GM19035 (cell line): ENCODE measurements around the gene HTT.
"Not testable (repeated sequence)": the region's sequence is repeated elsewhere in the genome, so short reads cannot be mapped to it uniquely, and the experiment has no call there.

ENCODE experiments used
- ATAC-seq: cut with Tn5 transposase; IDR thresholded peaks from one replicate; pipeline ENCODE4 v1.9.1; 2021; ENCODE audit not compliant: unreplicated experiment

HTT gene

DNA sequence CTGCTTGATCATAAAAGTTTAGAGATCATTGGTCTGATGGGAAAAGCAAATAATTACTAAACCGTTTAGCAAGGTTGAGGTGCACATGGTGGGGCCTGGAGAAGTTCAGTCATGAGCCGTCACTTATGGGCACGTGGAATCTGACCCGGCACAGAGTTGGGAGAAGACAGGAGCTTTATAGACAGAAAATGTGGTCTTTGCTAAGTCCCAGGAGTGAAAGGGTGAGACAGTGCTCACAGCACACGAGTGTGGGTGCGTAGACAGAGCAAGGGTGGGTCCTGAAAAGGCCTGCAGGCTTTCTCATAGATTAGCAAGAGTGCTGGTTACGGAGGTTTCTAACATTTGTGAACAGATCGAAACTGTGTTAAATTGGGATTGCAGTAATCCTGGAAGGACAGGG, 43.8 kb downstream of the HTT start:
- no peak for ATAC-seq

- ATAC-seq = no peak
Observed at GRCh38 chr4:3119464-3119863, 45.0 kb downstream of the HTT start.

- no peak for ATAC-seq
Observed at GRCh38 chr4:3121110-3121509, 46.6 kb downstream of the HTT start.

- ATAC-seq = no peak
Observed at GRCh38 chr4:3121596-3121995, 47.1 kb downstream of the HTT start.

- no peak for ATAC-seq
Observed at GRCh38 chr4:3122081-3122563, 47.6 kb downstream of the HTT start.

DNA sequence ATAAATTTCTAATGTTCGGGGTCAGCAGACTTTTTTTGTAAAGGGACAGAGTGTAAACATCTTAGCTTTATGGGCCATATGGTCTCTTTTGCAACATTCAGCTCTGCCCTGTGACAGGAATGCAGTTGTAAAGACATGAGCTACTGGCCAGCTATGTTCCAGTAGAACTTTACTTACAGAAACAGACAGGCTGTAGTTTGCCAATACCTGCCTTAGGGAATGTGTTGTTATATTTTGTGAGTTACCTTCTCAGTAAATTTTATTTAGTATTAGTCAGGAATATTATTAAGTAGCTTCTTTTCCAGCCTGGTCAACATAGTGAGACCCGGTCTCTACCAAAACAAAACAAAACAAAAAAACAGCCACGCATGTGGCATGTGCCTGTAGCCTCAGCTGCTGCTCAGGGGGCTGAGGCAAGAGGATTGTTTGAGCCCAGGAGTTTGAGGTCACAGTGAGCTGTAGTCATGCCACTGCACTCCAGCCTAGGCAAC, 48.7 kb downstream of the HTT start:
- no peak for ATAC-seq

GRCh38 chr4:3124070-3124767, 49.7 kb downstream of the HTT start:
- ATAC-seq = no peak

- ATAC-seq = no peak
Observed at GRCh38 chr4:3127112-3127511, 52.6 kb downstream of the HTT start.

DNA sequence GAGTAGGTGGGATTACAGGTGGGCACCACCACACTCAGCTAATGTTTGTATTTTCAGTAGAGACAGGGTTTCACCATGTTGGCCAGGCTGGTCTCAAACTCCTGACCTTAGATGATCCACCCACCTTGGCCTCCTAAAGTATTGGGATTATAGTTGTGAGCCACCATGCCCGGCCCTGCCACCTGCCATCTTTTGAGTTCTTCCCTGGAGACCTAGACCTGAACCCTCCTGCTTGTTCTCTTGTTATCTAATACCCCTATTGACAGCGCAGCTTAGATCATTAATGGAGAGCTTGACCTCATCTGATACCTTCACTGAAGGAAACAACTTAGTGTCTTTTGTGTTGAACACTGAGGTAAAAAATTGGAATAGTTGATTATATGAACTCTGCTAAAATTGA, 53.6 kb downstream of the HTT start:
- ATAC-seq = no peak

DNA sequence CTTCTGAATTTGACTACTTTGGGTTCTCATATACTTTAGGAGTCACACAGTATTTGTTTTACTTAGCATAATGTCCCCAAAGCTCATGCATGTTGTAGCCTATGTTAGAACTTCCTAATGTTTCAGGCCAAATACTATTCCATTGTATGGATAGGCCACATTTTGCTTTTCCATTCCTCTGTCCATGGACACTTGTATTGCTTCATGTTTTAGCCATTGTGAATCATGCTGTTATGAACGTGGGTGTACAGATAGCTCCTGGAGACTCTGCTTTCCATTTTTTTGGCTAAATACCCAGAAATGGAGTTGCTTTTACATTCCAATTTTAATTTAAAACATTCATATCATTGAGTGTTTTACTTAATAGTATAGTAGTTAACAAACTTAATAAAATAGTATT, 54.5 kb downstream of the HTT start:
- no peak for ATAC-seq

GRCh38 chr4:3130201-3130600, 55.7 kb downstream of the HTT start:
- no peak for ATAC-seq

GRCh38 chr4:3130826-3131225, 56.3 kb downstream of the HTT start:
- ATAC-seq = no peak

DNA sequence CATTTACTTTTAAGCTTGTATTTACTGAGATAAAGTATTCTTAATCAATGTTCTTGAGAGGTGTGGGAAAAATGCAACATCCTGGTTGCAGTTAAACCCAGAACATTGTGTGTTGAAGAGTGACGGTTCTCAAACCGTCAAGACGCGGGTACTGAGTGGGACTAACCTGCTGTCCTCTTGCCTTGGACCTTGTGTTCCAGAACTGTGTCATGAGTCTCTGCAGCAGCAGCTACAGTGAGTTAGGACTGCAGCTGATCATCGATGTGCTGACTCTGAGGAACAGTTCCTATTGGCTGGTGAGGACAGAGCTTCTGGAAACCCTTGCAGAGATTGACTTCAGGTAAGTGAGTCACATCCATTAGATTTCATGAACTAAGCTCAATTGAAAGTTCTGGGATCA, 59.7 kb downstream of the HTT start:
- ATAC-seq = no peak

GRCh38 chr4:3135155-3136011, 60.9 kb downstream of the HTT start:
- no peak for ATAC-seq

DNA sequence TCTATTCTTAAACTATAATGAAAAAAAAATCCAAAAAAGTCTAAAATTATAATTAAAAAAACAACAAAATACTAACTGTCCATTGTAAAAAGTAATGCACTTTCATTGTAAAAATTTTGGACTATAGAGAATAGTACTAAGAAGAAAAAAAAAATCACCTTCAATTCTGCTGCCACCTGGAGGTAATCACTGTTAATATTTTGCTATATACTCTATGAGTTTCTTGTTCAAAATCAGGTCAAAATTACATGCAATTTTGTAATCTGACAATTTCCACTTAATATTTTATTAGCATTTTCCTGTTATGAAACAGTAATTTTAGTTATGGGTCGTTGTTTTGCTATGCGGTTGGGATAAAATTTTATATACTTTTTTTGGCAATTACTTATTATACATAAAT, 62.0 kb downstream of the HTT start:
- ATAC-seq = no peak

- ATAC-seq = no peak
Observed at GRCh38 chr4:3137908-3138307, 63.4 kb downstream of the HTT start.

- ATAC-seq = no peak
Observed at GRCh38 chr4:3145234-3145924, 70.9 kb downstream of the HTT start.

DNA sequence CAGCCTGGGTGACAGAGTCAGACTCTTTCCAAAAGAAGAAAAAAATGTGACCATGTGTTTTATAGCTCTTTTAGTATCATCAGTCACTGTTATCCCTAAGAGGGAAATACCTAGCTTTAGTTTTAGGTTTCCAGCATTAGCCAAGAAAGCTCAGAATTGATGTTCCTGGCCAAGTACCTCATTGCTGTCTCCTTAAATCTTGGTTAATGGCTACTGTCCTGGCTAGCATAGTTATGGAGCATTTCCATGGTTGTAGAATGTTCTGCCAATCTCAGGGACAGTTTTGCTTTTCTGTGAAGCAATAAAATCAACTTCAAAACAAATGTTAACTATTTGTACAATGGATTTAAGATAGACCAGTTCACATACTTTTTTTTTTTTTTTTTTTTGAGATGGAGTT, 74.4 kb downstream of the HTT start:
- ATAC-seq = no peak

DNA sequence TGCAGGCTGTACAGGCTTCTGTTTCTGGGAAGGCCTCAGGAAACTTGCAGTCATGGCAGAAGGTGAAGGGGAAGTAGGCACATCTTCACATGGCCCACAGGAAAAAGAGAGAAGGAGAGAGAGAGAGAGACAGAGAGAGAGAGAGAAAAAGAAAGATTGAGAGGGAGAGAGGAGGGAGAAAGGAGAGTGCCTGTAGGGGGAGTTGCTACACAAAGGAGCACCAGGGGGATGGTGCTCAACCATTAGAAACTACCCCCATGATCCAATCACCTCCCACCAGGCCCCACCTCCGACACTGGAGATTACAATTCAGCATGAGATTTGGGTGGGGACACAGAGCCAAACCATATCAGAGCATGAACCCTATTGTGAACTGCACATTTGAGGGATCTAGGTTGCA, 76.8 kb downstream of the HTT start:
- ATAC-seq = not testable (repeated sequence)

DNA sequence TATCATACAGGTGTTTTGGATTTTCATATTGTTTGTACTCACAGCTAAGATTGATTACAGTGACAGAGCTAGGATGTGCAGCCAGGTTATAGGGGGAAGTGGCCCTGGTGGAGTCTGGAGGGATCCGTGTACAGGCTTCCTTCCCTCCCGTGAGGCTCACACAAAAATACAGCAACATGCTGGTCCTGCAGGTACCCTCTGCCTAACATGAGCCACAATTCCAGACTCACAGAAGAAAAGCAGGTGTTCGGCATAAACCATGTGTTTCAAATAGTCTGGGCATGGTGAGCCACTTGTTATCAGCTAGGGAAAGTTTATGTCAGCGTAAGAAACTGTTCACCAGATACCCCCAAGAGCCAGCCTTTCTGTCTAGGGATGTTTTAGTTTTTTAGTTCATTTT, 82.9 kb downstream of the HTT start:
- ATAC-seq = no peak

GRCh38 chr4:3158841-3159240, 84.4 kb downstream of the HTT start:
- no peak for ATAC-seq

DNA sequence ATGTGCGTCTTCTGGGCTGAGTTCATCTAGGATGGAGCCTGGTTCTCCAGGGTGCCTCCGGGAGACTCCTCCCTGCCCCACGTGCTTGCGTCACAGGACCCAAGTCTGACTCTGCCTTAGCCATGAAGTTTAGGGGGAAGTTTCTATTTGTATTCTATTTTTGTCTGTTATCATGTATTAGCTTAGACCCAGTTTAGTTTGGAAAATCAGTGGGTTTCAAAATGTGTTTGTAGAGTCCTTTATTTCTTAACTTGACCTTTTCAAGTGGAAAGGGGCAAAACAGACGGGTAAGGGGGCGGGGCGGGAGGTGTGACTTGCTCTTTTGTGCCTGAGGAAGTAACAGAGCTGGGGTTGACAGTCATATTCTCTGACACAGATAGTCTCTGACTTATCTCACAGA, 86.0 kb downstream of the HTT start:
- no peak for ATAC-seq
